ENCODE measurements around the gene CACNG4.

DNA sequence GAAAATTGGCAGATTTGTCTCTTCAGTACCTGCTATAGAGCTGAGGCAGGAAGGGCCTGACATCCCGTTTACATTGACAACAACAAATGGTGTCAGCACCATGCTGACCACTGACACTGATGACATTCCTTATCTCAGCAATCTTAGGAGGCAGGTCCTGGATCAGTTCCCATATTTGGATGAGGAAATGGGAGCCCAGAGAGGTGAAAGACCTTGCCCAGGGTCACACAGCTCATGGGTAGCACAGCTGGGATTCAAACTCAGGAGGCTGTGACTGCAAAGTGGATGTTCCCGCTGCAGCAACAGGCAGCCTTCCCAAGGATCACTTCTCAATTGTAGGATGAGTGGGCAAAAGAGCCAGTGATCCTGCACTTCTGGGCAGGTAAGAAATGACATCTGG is 30.5 kb upstream of the CACNG4 start:
- no peak for TF ChIP-seq POLR2A (IDR thresholded peaks at IDR 0.05)
- no peak for TF ChIP-seq CTCF (IDR thresholded peaks at IDR 0.05)

Data from heart left ventricle (tissue), 13 donors.